Nephron progenitor cell (in vitro differentiated cells): ENCODE data around the gene FBXO11.

Experiments used
- DNase-seq: peaks from one replicate; pipeline ENCODE4 v3.0.0; 2021
- H3K27ac Mint-ChIP-seq: 2 replicates; pipeline ENCODE4 v1.8.0; 2021; ENCODE audit warnings: mild to moderate bottlenecking, moderate library complexity, mixed read lengths
- H3K27me3 Mint-ChIP-seq: 2 replicates; pipeline ENCODE4 v1.8.0; 2021; ENCODE audit warnings: mild to moderate bottlenecking, low read depth, mixed read lengths; ENCODE audit not compliant: poor library complexity
- H3K36me3 Mint-ChIP-seq: 2 replicates; pipeline ENCODE4 v1.8.0; 2021; ENCODE audit warnings: low read depth, mixed read lengths
- H3K4me1 Mint-ChIP-seq: 2 replicates; pipeline ENCODE4 v1.8.0; 2021; ENCODE audit warnings: mixed read lengths
- H3K4me3 Mint-ChIP-seq: 2 replicates; pipeline ENCODE4 v1.8.0; 2021; ENCODE audit warnings: mild to moderate bottlenecking, moderate library complexity, mixed read lengths
- H3K9me3 Mint-ChIP-seq: 2 replicates; pipeline ENCODE4 v1.8.0; 2021; ENCODE audit warnings: mild to moderate bottlenecking, moderate library complexity, mixed read lengths
- CTCF ChIP-seq: fragments of 200-600 bp; sonication (generic); IDR thresholded peaks from 2 replicates; pipeline ENCODE4 v1.5.0; 2021; ENCODE audit warnings: antibody characterized with exemption

The FBXO11 gene

GRCh38 chr2:47747878-47748277 lies 158.4 kb downstream of the FBXO11 start:
- H3K27me3 Mint-ChIP-seq = no peaks in the 10 kb centered on the region
- H3K27ac Mint-ChIP-seq = no peak overlapping the region
- peaks cover 25% of the 10 kb centered on the region for H3K9me3 Mint-ChIP-seq
- H3K4me1 Mint-ChIP-seq = peaks cover 11% of the 10 kb centered on the region
- no peak for TF ChIP-seq CTCF
- H3K4me3 Mint-ChIP-seq = no peak overlapping the region
- DNase-seq = no peak
- H3K36me3 Mint-ChIP-seq = no peaks in the 10 kb centered on the region

GRCh38 chr2:47744074-47744473 lies 162.2 kb downstream of the FBXO11 start:
- Mint-ChIP-seq H3K27ac (no peak overlapping the region), H3K4me1 (peaks cover 5% of the 10 kb centered on the region), H3K27me3 (no peaks in the 10 kb centered on the region), H3K4me3 (no peak overlapping the region), H3K9me3 (peaks cover 25% of the 10 kb centered on the region), H3K36me3 (no peaks in the 10 kb centered on the region)
- TF ChIP-seq CTCF = no peak
- DNase-seq = no peak

GRCh38 chr2:47741637-47742036 lies 164.7 kb downstream of the FBXO11 start:
- H3K4me3 Mint-ChIP-seq = no peak overlapping the region
- H3K4me1 Mint-ChIP-seq = peaks cover 5% of the 10 kb centered on the region
- TF ChIP-seq CTCF = no peak
- H3K27ac Mint-ChIP-seq = no peak overlapping the region
- H3K36me3 Mint-ChIP-seq = no peaks in the 10 kb centered on the region
- no peak for DNase-seq
- H3K27me3 Mint-ChIP-seq = no peaks in the 10 kb centered on the region
- H3K9me3 Mint-ChIP-seq = peaks cover 4% of the 10 kb centered on the region

- H3K36me3 Mint-ChIP-seq = no peaks in the 10 kb centered on the region
- peaks cover 5% of the 10 kb centered on the region for H3K4me1 Mint-ChIP-seq
- DNase-seq = no peak
- H3K4me3 Mint-ChIP-seq = no peak overlapping the region
- no peaks in the 10 kb centered on the region for H3K9me3 Mint-ChIP-seq
- no peak for TF ChIP-seq CTCF
- H3K27ac Mint-ChIP-seq = no peak overlapping the region
- no peaks in the 10 kb centered on the region for H3K27me3 Mint-ChIP-seq
Observed at GRCh38 chr2:47741101-47741500, 165.2 kb downstream of the FBXO11 start.
